ENCODE results near the gene EHD3. TPM values are rescaled to one million over a fixed set of nuclear protein-coding genes. Genes with fewer than 3 reads are reported as not detected.

EHD3 gene
- total RNA-seq, 1 experiment from 2014 or later: 152 TPM

DNA sequence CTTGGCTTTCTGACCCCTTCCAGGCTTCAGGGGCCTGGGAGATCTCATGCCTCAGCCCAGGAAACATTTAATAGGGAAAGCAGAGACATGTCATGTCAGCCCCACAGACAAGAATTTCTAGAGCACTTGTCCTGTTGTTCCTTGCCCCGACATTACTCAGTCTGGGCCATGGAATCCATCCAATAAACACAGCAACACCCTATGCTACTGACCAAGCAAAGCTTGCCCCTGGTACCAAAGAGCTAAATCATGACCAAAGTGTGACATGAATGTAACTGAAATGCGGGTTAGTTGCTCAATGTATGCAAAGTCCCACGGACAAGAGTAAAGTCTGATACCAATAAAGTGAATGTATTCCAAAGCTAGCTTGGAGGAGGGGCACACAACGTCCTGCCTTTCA lies 35.1 kb downstream of the EHD3 start:
- no peaks in the 10 kb centered on the region for H3K79me2 ChIP-seq (ENCODE audit: low read length)
- H3K9me2 ChIP-seq (replicated peaks; ENCODE audit: insufficient read depth, low read length): no peaks in the 10 kb centered on the region
- no peaks in the 10 kb centered on the region for H3K27me3 ChIP-seq (ENCODE audit: low read length)

DNA sequence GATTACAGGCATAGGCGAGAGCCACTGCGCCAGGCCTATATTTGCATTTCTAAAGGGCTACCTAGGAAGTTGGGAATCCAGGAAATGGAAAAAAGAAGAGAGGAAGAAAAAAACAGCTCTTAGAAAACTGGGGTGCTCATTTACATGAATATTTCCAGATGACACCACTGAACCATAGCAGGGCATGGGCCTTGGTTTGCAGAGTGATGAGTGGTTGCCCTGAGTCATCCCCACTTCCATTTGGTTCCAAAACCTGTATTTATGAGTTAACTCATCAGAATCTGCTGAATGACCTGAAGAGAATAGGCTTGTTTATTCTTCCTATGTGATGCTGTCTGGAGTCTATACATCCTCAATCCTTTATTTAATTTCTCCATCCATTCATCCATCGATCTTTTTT lies 36.2 kb downstream of the EHD3 start:
- Histone ChIP-seq H3K27ac (ENCODE audit: low read length) (peak overlapping the region; percentile 57), H3K79me2 (ENCODE audit: low read length) (no peaks in the 10 kb centered on the region), H3K27me3 (ENCODE audit: low read length) (no peaks in the 10 kb centered on the region), H3K4me1 (ENCODE audit: low read length) (peaks cover 68% of the 10 kb centered on the region), H3K4me2 (ENCODE audit: low read depth, low read length, poor library complexity, severe bottlenecking) (peak overlapping the region; percentile 37), H3K4me3 (ENCODE audit: low read length) (no peak overlapping the region), H2AFZ (ENCODE audit: low read length) (no peak overlapping the region), H3K36me3 (ENCODE audit: insufficient read depth, low read length) (peaks cover 23% of the 10 kb centered on the region), H3K9me2 (replicated peaks; ENCODE audit: insufficient read depth, low read length) (no peaks in the 10 kb centered on the region), H3K9ac (ENCODE audit: low read length) (peak overlapping the region; percentile 0; the same call in 1 of the 2 replicates), H4K20me1 (ENCODE audit: insufficient read depth, low read depth, low read length) (no peaks in the 10 kb centered on the region; the same call in 1 of the 2 replicates), H3K9me3 (ENCODE audit: low read length) (no peaks in the 10 kb centered on the region)
- DNase-seq: peak; percentile 78

More for the DNA sequence above, 35.1 kb downstream of the EHD3 start:
- H2AFZ ChIP-seq (ENCODE audit: low read length): no peak overlapping the region
- no peak overlapping the region; the same call in 1 of the 2 replicates for H3K9ac ChIP-seq (ENCODE audit: low read length)
- peaks cover 25% of the 10 kb centered on the region for H3K36me3 ChIP-seq (ENCODE audit: insufficient read depth, low read length)
- DNase-seq: peak; percentile 74
- H3K4me1 ChIP-seq (ENCODE audit: low read length): peaks cover 73% of the 10 kb centered on the region
- peak overlapping the region; percentile 57 for H3K27ac ChIP-seq (ENCODE audit: low read length)
- H3K4me3 ChIP-seq (ENCODE audit: low read length): no peak overlapping the region
- no peaks in the 10 kb centered on the region; the same call in 1 of the 2 replicates for H4K20me1 ChIP-seq (ENCODE audit: insufficient read depth, low read depth, low read length)
- H3K9me3 ChIP-seq (ENCODE audit: low read length): no peaks in the 10 kb centered on the region
- peak overlapping the region; percentile 37 for H3K4me2 ChIP-seq (ENCODE audit: low read depth, low read length, poor library complexity, severe bottlenecking)

DNA sequence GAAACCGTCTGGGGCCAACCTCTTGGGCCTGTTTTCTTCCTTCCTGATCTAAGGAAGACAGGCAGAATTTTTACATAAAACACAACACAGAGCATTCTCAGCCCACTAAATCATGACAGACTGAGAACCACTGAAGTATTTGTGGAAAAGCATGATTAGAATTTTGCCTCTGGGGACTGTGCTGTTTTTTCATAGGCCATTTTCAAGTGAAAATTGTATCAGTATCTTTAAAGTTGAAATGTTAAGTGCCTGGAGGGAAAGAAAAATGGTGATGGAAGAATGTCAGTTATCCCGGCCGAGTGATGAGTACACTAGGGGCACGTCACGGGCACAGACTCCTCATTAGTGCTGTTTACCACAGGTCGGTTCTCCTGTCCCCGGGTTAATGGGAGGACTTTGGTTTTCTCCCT lies 36.9 kb downstream of the EHD3 start:
- Histone ChIP-seq H3K9me3 (ENCODE audit: low read length) (no peaks in the 10 kb centered on the region), H2AFZ (ENCODE audit: low read length) (no peak overlapping the region), H3K9ac (ENCODE audit: low read length) (no peak overlapping the region), H3K27ac (ENCODE audit: low read length) (peak overlapping the region; percentile 57), H3K4me2 (ENCODE audit: low read depth, low read length, poor library complexity, severe bottlenecking) (no peak overlapping the region), H3K9me2 (replicated peaks; ENCODE audit: insufficient read depth, low read length) (no peaks in the 10 kb centered on the region), H4K20me1 (ENCODE audit: insufficient read depth, low read depth, low read length) (no peaks in the 10 kb centered on the region; the same call in 1 of the 2 replicates), H3K4me3 (ENCODE audit: low read length) (no peak overlapping the region), H3K4me1 (ENCODE audit: low read length) (peaks cover 61% of the 10 kb centered on the region), H3K79me2 (ENCODE audit: low read length) (no peaks in the 10 kb centered on the region), H3K36me3 (ENCODE audit: insufficient read depth, low read length) (peaks cover 16% of the 10 kb centered on the region), H3K27me3 (ENCODE audit: low read length) (no peaks in the 10 kb centered on the region)
- no peak for DNase-seq

DNA sequence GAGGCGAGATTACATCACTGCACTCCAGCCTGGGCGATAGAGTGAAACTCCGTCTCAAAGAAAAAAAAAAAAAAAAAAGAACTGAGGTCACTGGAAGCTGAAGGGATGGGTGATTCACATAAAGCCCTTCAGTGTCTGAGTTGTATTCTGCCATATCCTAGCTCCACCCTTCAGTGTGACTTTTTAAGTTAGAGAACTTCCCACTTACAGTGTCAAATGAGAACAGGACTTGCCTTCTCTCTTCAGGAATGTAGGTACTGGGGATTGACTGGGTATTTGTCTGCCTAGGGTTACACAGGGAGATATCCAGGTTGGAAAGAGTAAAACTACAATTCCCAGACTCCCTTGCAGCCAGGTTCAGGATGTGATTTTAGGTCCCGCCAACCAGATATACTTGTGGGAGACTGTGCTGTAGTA lies 37.9 kb downstream of the EHD3 start:
- Histone ChIP-seq H3K4me2 (ENCODE audit: low read depth, low read length, poor library complexity, severe bottlenecking) (no peak overlapping the region), H3K4me1 (ENCODE audit: low read length) (peaks cover 51% of the 10 kb centered on the region), H3K9me2 (replicated peaks; ENCODE audit: insufficient read depth, low read length) (no peaks in the 10 kb centered on the region), H3K27ac (ENCODE audit: low read length) (no peak overlapping the region), H3K9ac (ENCODE audit: low read length) (no peak overlapping the region), H3K27me3 (ENCODE audit: low read length) (no peaks in the 10 kb centered on the region), H3K36me3 (ENCODE audit: insufficient read depth, low read length) (0 out of 2 replicates have a peak, but pooled peaks cover 8% of the 10 kb centered on the region), H3K79me2 (ENCODE audit: low read length) (no peaks in the 10 kb centered on the region), H2AFZ (ENCODE audit: low read length) (no peak overlapping the region), H4K20me1 (ENCODE audit: insufficient read depth, low read depth, low read length) (no peaks in the 10 kb centered on the region; the same call in 1 of the 2 replicates), H3K9me3 (ENCODE audit: low read length) (no peaks in the 10 kb centered on the region), H3K4me3 (ENCODE audit: low read length) (no peak overlapping the region)
- peak; percentile 66 for DNase-seq

DNA sequence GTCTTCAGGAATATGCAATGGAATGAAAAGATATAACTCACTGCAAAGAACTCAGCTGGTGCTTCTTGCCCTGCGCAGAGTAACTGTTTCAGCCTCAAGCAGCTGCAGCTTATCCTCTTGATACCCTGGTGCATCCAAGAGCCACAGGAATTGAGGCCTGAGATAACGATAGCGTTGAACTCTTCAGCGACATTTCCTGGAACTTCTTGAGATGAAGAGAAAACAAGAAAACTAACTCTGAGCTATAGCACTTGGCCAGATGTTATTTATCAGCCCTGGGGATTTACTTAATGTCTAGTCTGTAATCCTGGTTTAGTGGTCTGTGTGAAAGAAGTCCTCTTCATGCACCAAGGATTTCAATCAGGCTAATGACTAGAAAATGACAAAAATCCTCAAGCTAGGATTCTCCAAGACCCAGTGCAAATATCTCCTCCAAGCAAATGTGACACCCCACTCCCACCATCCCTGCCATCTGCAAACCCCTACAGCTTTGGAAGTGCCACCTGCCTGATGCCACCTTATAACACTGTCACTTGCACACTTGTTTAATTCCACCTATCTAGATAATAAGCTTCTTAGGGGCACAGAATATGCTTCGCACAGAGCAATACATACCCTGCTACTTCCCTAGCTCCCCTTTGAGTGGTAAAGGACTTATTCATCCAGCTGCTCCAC lies 40.6 kb downstream of the EHD3 start:
- no peak overlapping the region for H3K4me3 ChIP-seq (ENCODE audit: low read length)
- H2AFZ ChIP-seq (ENCODE audit: low read length): no peak overlapping the region
- H3K4me2 ChIP-seq (ENCODE audit: low read depth, low read length, poor library complexity, severe bottlenecking): no peak overlapping the region
- no peak overlapping the region for H3K9ac ChIP-seq (ENCODE audit: low read length)
- no peaks in the 10 kb centered on the region for H3K36me3 ChIP-seq (ENCODE audit: insufficient read depth, low read length)
- H4K20me1 ChIP-seq (ENCODE audit: insufficient read depth, low read depth, low read length): no peaks in the 10 kb centered on the region
- H3K79me2 ChIP-seq (ENCODE audit: low read length): no peaks in the 10 kb centered on the region
- peaks cover 24% of the 10 kb centered on the region for H3K4me1 ChIP-seq (ENCODE audit: low read length)
- no peak for DNase-seq
- no peaks in the 10 kb centered on the region for H3K9me3 ChIP-seq (ENCODE audit: low read length)
- H3K9me2 ChIP-seq (replicated peaks; ENCODE audit: insufficient read depth, low read length): no peaks in the 10 kb centered on the region
- no peaks in the 10 kb centered on the region for H3K27me3 ChIP-seq (ENCODE audit: low read length)
- no peak overlapping the region for H3K27ac ChIP-seq (ENCODE audit: low read length)

DNA sequence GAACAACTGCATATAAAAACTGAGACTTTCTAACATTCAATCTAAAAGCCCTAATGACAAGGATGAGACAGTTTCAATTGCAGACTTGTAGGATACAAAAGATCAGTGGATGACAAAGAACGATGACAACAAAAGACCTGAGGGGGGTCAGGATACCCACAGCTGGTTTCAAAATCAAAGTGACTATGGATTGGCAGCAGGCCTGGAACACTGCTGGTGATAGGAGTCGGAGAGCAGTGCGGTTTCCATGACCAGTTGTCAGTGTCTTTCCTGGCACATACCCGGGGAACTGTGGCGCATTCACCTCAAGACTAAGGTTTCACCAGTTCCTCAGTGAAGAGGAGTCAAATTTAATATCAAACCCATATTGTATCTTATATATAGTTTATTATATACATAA lies 42.0 kb downstream of the EHD3 start:
- Histone ChIP-seq H3K4me1 (ENCODE audit: low read length) (peaks cover 10% of the 10 kb centered on the region), H2AFZ (ENCODE audit: low read length) (no peak overlapping the region), H3K79me2 (ENCODE audit: low read length) (no peaks in the 10 kb centered on the region), H3K36me3 (ENCODE audit: insufficient read depth, low read length) (no peaks in the 10 kb centered on the region), H4K20me1 (ENCODE audit: insufficient read depth, low read depth, low read length) (no peaks in the 10 kb centered on the region), H3K27ac (ENCODE audit: low read length) (no peak overlapping the region), H3K9me2 (replicated peaks; ENCODE audit: insufficient read depth, low read length) (0 out of 2 replicates have a peak, but pooled peaks cover 3% of the 10 kb centered on the region), H3K9ac (ENCODE audit: low read length) (no peak overlapping the region), H3K27me3 (ENCODE audit: low read length) (no peaks in the 10 kb centered on the region), H3K9me3 (ENCODE audit: low read length) (no peaks in the 10 kb centered on the region), H3K4me3 (ENCODE audit: low read length) (no peak overlapping the region), H3K4me2 (ENCODE audit: low read depth, low read length, poor library complexity, severe bottlenecking) (no peak overlapping the region)
- DNase-seq: no peak

DNA sequence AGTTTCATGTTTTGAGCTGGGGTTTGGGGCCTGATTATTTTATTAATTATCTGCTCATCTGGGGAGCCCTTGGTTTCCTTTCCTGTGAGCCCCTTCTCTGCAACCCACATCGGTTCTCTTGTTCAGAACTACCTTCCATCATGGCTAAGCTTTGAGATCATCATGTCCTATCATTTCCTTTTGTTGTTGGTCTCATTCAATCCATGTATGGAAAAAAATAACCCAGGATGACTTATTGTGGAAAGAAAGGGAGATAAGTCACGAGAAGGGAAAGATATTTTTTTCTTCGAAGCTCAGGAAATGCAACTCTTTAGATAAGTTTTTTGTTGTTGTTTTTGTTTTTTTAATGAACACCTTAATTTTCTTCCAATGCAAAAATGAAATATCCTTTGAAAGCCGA lies 43.7 kb downstream of the EHD3 start:
- Histone ChIP-seq H4K20me1 (ENCODE audit: insufficient read depth, low read depth, low read length) (no peaks in the 10 kb centered on the region), H3K4me1 (ENCODE audit: low read length) (peaks cover 5% of the 10 kb centered on the region; the same call in 1 of the 2 replicates), H3K79me2 (ENCODE audit: low read length) (no peaks in the 10 kb centered on the region), H3K27ac (ENCODE audit: low read length) (no peak overlapping the region), H3K9me2 (replicated peaks; ENCODE audit: insufficient read depth, low read length) (0 out of 2 replicates have a peak, but pooled peaks cover 3% of the 10 kb centered on the region), H2AFZ (ENCODE audit: low read length) (no peak overlapping the region), H3K9ac (ENCODE audit: low read length) (no peak overlapping the region), H3K9me3 (ENCODE audit: low read length) (no peaks in the 10 kb centered on the region), H3K4me3 (ENCODE audit: low read length) (no peak overlapping the region), H3K36me3 (ENCODE audit: insufficient read depth, low read length) (no peaks in the 10 kb centered on the region), H3K4me2 (ENCODE audit: low read depth, low read length, poor library complexity, severe bottlenecking) (no peak overlapping the region), H3K27me3 (ENCODE audit: low read length) (no peaks in the 10 kb centered on the region)
- no peak for DNase-seq

DNA sequence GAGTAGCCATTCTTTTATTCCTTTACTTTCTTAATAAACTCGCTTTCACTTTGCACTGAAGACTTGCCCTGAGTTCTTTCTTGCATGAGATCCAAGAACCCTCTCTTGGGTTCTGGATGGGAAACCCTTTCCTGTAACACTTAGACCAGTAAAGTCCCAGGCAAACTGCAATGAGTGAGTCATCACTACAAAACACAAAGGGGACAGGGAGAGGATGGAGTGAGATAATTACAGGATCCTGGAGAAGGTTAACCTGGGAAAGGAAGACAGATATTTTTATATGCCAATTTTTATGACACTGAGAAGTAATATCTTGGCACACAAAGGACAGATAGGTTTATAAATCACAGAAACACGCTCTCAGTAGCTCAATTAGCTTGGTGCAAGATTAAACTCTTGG lies 48.7 kb downstream of the EHD3 start:
- DNase-seq: no peak
- H3K4me2 ChIP-seq (ENCODE audit: low read depth, low read length, poor library complexity, severe bottlenecking): no peak overlapping the region
- no peak overlapping the region for H3K27ac ChIP-seq (ENCODE audit: low read length)
- H3K9ac ChIP-seq (ENCODE audit: low read length): no peak overlapping the region
- H3K9me2 ChIP-seq (replicated peaks; ENCODE audit: insufficient read depth, low read length): 0 out of 2 replicates have a peak, but pooled peaks cover 3% of the 10 kb centered on the region
- H3K9me3 ChIP-seq (ENCODE audit: low read length): no peaks in the 10 kb centered on the region
- H3K27me3 ChIP-seq (ENCODE audit: low read length): no peaks in the 10 kb centered on the region
- H3K4me3 ChIP-seq (ENCODE audit: low read length): no peak overlapping the region
- H3K4me1 ChIP-seq (ENCODE audit: low read length): no peaks in the 10 kb centered on the region
- H3K36me3 ChIP-seq (ENCODE audit: insufficient read depth, low read length): no peaks in the 10 kb centered on the region
- H2AFZ ChIP-seq (ENCODE audit: low read length): no peak overlapping the region
- no peaks in the 10 kb centered on the region for H3K79me2 ChIP-seq (ENCODE audit: low read length)
- H4K20me1 ChIP-seq (ENCODE audit: insufficient read depth, low read depth, low read length): no peaks in the 10 kb centered on the region
